ENCODE measurements around the gene SLC8A3. TPM values are rescaled to one million over a fixed set of nuclear protein-coding genes. Genes with fewer than 3 reads are reported as not detected.

The SLC8A3 gene
- total and polyA plus RNA-seq, 2 of the 13 experiments (the other 11 are each of a cell fraction or from before 2014, with no cell fraction given): 0.01 to 0.02 TPM

GRCh38 chr14:70086685-70087379, 101.9 kb downstream of the SLC8A3 start:
- H3K4me2 ChIP-seq (ENCODE audit: low read depth, low read length): no peak overlapping the region
- in situ Hi-C loops (cut with HindIII; ENCODE audit: extremely low pct_ligation_motif_present, low pct_unique_long_range_greater_than_20kb) (loop anchor here (25.0 kb wide), 1 partner anchor 475 kb away; no protein-coding TSS in a partner anchor), intact Hi-C loops (cut with micrococcal nuclease; ENCODE audit: unreplicated experiment) (loop anchor here (1.0 kb wide), 1 partner anchor 231 kb away; no protein-coding TSS in a partner anchor)
- no peaks in the 10 kb centered on the region for H3K9me3 ChIP-seq (ENCODE audit: low read length)
- H3K4me3 ChIP-seq (replicated peaks in 1 of 3; ENCODE audit: insufficient read depth in 1 of 3, low read depth in 2 of 3, low read length in 3 of 3): no peak overlapping the region
- DNase-seq (ENCODE audit: low spot score) (peak; percentile 14), FAIRE-seq (peak; percentile 63), ATAC-seq (peak; percentile 34; the same call in 1 of the 3 replicates)
- H3K36me3 ChIP-seq (replicated peaks in 1 of 2; ENCODE audit: control insufficient read depth in 1 of 2, insufficient read depth in 2 of 2, low read length in 2 of 2): no peaks in the 10 kb centered on the region
- ChIA-PET CTCF (ENCODE audit: low intra/inter-chr PET ratio, low total read pairs) (interaction anchor here (1.0 to 2.5 kb wide), 3 partner anchors 231 to 482 kb away, joined by 3 to 26 read pairs (median 6); no protein-coding TSS in a partner anchor), POLR2A (no interaction called here)
- no peaks in the 10 kb centered on the region for H3K79me2 ChIP-seq (ENCODE audit: insufficient read depth, low read length)
- BruUV-seq (replicated peaks): no TSS peak
- no peaks in the 10 kb centered on the region for H3K4me1 ChIP-seq (ENCODE audit: insufficient read depth, low read length)
- 1% methylated on average over 5 of the region's 5 CpGs for WGBS (ENCODE audit: low lambda C conversion rate)
- TF ChIP-seq PCBP2 (optimal IDR thresholded peaks at IDR 0.05; ENCODE audit: low read depth, low read length, poor library complexity, severe bottlenecking): no peak
- no peak for TF ChIP-seq ZNF556 (CRISPR knock-in tag; IDR thresholded peaks at IDR 0.05; ENCODE audit: borderline replicate concordance)
- no peak for TF ChIP-seq MTERF4 (CRISPR knock-in tag; IDR thresholded peaks at IDR 0.05)
- 0 out of 2 replicates have a peak, but pooled peaks have one; percentile 10 for TF ChIP-seq RAD21 (CRISPR knock-in tag; IDR thresholded peaks at IDR 0.05)
- no peak for TF ChIP-seq RBFOX2 (IDR thresholded peaks at IDR 0.05; ENCODE audit: low read depth, low read length)
- TF ChIP-seq ELF3 (CRISPR knock-in tag; IDR thresholded peaks at IDR 0.05): 0 out of 2 replicates have a peak, but pooled peaks have one; percentile 23
- no peak for TF ChIP-seq ZNF761 (CRISPR knock-in tag; conservative IDR thresholded peaks at IDR 0.05)
- no peak for TF ChIP-seq U2AF2 (IDR thresholded peaks at IDR 0.05; ENCODE audit: low read depth, low read length)
- TF ChIP-seq STAG1 (CRISPR knock-in tag; IDR thresholded peaks at IDR 0.05): peak; percentile 61
- TF ChIP-seq FOXK2 (IDR thresholded peaks at IDR 0.05): no peak
- TF ChIP-seq SMC3 (IDR thresholded peaks at IDR 0.05; ENCODE audit: low read length): peak; percentile 76
- TF ChIP-seq TCF7 (IDR thresholded peaks at IDR 0.05; ENCODE audit: low read depth): no peak
- TF ChIP-seq, protein P1, sequence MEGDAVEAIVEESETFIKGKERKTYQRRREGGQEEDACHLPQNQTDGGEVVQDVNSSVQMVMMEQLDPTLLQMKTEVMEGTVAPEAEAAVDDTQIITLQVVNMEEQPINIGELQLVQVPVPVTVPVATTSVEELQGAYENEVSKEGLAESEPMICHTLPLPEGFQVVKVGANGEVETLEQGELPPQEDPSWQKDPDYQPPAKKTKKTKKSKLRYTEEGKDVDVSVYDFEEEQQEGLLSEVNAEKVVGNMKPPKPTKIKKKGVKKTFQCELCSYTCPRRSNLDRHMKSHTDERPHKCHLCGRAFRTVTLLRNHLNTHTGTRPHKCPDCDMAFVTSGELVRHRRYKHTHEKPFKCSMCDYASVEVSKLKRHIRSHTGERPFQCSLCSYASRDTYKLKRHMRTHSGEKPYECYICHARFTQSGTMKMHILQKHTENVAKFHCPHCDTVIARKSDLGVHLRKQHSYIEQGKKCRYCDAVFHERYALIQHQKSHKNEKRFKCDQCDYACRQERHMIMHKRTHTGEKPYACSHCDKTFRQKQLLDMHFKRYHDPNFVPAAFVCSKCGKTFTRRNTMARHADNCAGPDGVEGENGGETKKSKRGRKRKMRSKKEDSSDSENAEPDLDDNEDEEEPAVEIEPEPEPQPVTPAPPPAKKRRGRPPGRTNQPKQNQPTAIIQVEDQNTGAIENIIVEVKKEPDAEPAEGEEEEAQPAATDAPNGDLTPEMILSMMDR (CRISPR knock-in tag; IDR thresholded peaks at IDR 0.05): peak; percentile 64
- TF ChIP-seq, protein P2, sequence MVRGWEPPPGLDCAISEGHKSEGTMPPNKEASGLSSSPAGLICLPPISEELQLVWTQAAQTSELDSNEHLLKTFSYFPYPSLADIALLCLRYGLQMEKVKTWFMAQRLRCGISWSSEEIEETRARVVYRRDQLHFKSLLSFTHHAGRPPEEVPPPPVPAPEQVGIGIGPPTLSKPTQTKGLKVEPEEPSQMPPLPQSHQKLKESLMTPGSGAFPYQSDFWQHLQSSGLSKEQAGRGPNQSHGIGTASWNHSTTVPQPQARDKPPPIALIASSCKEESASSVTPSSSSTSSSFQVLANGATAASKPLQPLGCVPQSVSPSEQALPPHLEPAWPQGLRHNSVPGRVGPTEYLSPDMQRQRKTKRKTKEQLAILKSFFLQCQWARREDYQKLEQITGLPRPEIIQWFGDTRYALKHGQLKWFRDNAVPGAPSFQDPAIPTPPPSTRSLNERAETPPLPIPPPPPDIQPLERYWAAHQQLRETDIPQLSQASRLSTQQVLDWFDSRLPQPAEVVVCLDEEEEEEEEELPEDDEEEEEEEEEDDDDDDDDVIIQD (CRISPR knock-in tag; IDR thresholded peaks at IDR 0.05; ENCODE audit: low read depth): no peak
- TF ChIP-seq SUZ12 (IDR thresholded peaks at IDR 0.05; ENCODE audit: low read depth, low read length): no peak
- no peak overlapping the region for H3K27ac ChIP-seq (ENCODE audit: extremely low read length, insufficient read depth, low read length)
- H3K27me3 ChIP-seq (ENCODE audit: control insufficient read depth in 1 of 2, insufficient read depth in 2 of 2, low read length in 2 of 2): peaks cover 0 to 1% of the 10 kb centered on the region in 2 experiments; a peak in 3 of 5 replicates
- no peaks in the 10 kb centered on the region for H4K20me1 ChIP-seq (ENCODE audit: insufficient read depth, low read length)
- no peak overlapping the region for H3K9ac ChIP-seq (ENCODE audit: insufficient read depth, low read depth, low read length)
- H2AFZ ChIP-seq (ENCODE audit: low read length): no peak overlapping the region
